ENCODE results near the gene CNDP2.
"Not testable (repeated sequence)": the region's sequence is repeated elsewhere in the genome, so short reads cannot be mapped to it uniquely, and the experiment has no call there.

CNDP2 gene

GRCh38 chr18:74541703-74542555, 45.8 kb downstream of the CNDP2 start:
- no peak for DNase-seq

GRCh38 chr18:74544898-74545297, 48.7 kb downstream of the CNDP2 start:
- no peak for DNase-seq

- no peak for DNase-seq
These were observed 49.8 kb downstream of the CNDP2 start for GRCh38 chr18:74546007-74546406.

GRCh38 chr18:74546751-74547530, 50.8 kb downstream of the CNDP2 start:
- no peak for DNase-seq

- no peak for DNase-seq
These were observed 51.7 kb downstream of the CNDP2 start for GRCh38 chr18:74547860-74548259.

GRCh38 chr18:74549591-74550104, 53.5 kb downstream of the CNDP2 start:
- no peak for DNase-seq

- no peak for DNase-seq
These were observed 54.7 kb downstream of the CNDP2 start for GRCh38 chr18:74550886-74551285.

GRCh38 chr18:74551452-74551851, 55.3 kb downstream of the CNDP2 start:
- DNase-seq, result no peak

- DNase-seq, result peak; percentile 70
These were observed 55.9 kb downstream of the CNDP2 start for GRCh38 chr18:74551936-74552555.

- no peak for DNase-seq
These were observed 60.0 kb downstream of the CNDP2 start for GRCh38 chr18:74556126-74556525.

GRCh38 chr18:74558096-74558495, 61.9 kb downstream of the CNDP2 start:
- DNase-seq, result no peak

- DNase-seq, result no peak
These were observed 66.1 kb downstream of the CNDP2 start for GRCh38 chr18:74562131-74562730.

- no peak for DNase-seq
These were observed 66.6 kb downstream of the CNDP2 start for GRCh38 chr18:74562775-74563174.

- no peak for DNase-seq
These were observed 67.8 kb downstream of the CNDP2 start for GRCh38 chr18:74563999-74564398.

GRCh38 chr18:74565164-74565563, 69.0 kb downstream of the CNDP2 start:
- not testable (repeated sequence) for DNase-seq

- DNase-seq, result not testable (repeated sequence)
These were observed 69.8 kb downstream of the CNDP2 start for GRCh38 chr18:74565993-74566392.

- DNase-seq, result no peak
These were observed 71.7 kb downstream of the CNDP2 start for GRCh38 chr18:74567822-74568221.

GRCh38 chr18:74569401-74569800, 73.2 kb downstream of the CNDP2 start:
- DNase-seq, result no peak

GRCh38 chr18:74570266-74570665, 74.1 kb downstream of the CNDP2 start:
- DNase-seq, result no peak

GRCh38 chr18:74571895-74572680, 75.9 kb downstream of the CNDP2 start:
- DNase-seq, result no peak

- no peak for DNase-seq
These were observed 76.9 kb downstream of the CNDP2 start for GRCh38 chr18:74573053-74573452.

Data from stimulated activated CD4-positive, alpha-beta T cell treated with anti-CD3 and anti-CD28 coated beads, Interleukin-1b, Interleukin-23, amount 100 ng/mL, for 48 hours (primary cell).